ENCODE measurements around the gene FILIP1. TPM values are rescaled to one million over a fixed set of nuclear protein-coding genes. Genes with fewer than 3 reads are reported as not detected.
A peak's percentile ranks its signal among the peaks of the same experiment; 100 is the strongest.

The FILIP1 gene
- total and polyA plus RNA-seq, 4 donors, result 2.0 to 10.4 (median 5.4) TPM

DNA sequence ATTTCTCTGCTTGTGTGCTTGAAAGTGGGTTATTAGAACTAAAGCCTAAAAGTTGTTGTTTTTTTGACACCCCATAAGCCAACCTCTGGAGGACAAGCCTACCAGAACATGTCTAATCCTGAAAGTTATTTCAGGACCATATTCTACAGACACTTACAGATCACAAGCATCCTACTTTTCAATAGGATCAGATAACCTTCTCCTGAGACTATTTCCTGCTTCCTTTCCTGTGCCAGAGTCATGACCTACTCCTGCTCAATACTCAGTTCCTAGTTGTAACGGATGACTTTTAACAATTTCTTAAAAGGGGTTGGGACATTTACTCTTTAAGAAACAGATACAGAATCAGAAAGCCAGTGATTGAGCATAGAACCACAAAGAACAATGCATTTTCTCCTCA is 5.3 kb upstream of the FILIP1 start:
- WGBS (ENCODE audit: insufficient coverage), result no CpG with 5 or more reads among the region's 1 CpG
- H3K27ac ChIP-seq (ENCODE audit: low read depth, low read length), result no peak overlapping the region
- no peak for DNase-seq (ENCODE audit: low read depth in 4 of 6, low spot score in 6 of 6)
- no peaks in the 10 kb centered on the region for H3K4me1 ChIP-seq (ENCODE audit: control insufficient read depth, insufficient read depth, low read length)
- no peak overlapping the region for H3K4me3 ChIP-seq (ENCODE audit: low read depth, low read length)
- H3K27me3 ChIP-seq (ENCODE audit: control insufficient read depth, insufficient read depth, low read length), result no peaks in the 10 kb centered on the region
- H3K36me3 ChIP-seq (ENCODE audit: control insufficient read depth, insufficient read depth, low read length), result no peaks in the 10 kb centered on the region
- H3K9me3 ChIP-seq (ENCODE audit: control insufficient read depth, insufficient read depth, low read length), result no peaks in the 10 kb centered on the region

DNA sequence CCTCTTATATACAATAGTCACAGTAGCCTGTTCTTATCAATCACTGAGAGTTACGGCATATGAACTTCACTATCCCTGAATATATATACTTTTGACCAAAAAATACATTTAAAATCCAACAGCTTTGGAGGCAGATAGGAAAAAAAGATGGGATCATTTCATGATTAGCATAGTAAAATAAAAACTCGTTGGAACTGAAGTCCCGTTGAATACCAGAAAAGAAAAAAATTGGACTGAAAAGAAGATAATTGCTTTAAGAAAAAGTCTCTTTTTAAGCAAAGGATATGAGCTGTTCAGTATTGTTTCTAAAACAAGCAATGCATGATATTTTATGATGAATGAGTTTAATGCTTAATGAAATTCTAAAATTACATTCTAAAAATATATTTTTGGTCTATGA is 4.4 kb upstream of the FILIP1 start:
- Histone ChIP-seq H3K4me1 (ENCODE audit: control insufficient read depth, insufficient read depth, low read length) (no peaks in the 10 kb centered on the region), H3K27ac (ENCODE audit: low read depth, low read length) (no peak overlapping the region), H3K9me3 (ENCODE audit: control insufficient read depth, insufficient read depth, low read length) (no peaks in the 10 kb centered on the region), H3K4me3 (ENCODE audit: low read depth, low read length) (no peak overlapping the region), H3K27me3 (ENCODE audit: control insufficient read depth, insufficient read depth, low read length) (no peaks in the 10 kb centered on the region), H3K36me3 (ENCODE audit: control insufficient read depth, insufficient read depth, low read length) (no peaks in the 10 kb centered on the region)
- 100% methylated on average over 2 of the region's 3 CpGs for WGBS (ENCODE audit: insufficient coverage)
- DNase-seq (ENCODE audit: low read depth in 4 of 6, low spot score in 6 of 6), result no peak

DNA sequence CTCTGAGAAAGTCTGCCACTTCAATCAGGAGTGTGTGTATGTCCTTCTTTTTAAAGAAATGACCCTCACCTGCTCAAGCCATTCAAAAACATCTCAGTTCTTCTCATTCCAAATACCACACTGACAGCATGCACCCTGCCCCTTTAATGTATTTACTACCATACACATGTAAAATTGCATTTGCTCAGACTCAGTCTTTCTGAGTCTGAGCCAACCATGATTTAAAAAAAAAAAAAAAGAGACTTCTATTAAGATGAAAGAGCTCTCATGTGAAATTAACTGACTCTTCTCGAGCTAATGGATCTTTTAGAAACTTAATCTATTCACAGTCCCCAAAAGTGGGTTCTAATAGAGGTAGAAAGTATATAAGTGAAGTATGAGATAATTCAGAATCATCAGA is 1.4 kb upstream of the FILIP1 start:
- Histone ChIP-seq H3K27ac (ENCODE audit: low read depth, low read length) (no peak overlapping the region), H3K27me3 (ENCODE audit: control insufficient read depth, insufficient read depth, low read length) (no peaks in the 10 kb centered on the region), H3K36me3 (ENCODE audit: control insufficient read depth, insufficient read depth, low read length) (no peaks in the 10 kb centered on the region), H3K4me1 (ENCODE audit: control insufficient read depth, insufficient read depth, low read length) (no peaks in the 10 kb centered on the region), H3K9me3 (ENCODE audit: control insufficient read depth, insufficient read depth, low read length) (no peaks in the 10 kb centered on the region), H3K4me3 (ENCODE audit: low read depth, low read length) (no peak overlapping the region)
- no CpG with 5 or more reads among the region's 1 CpG for WGBS (ENCODE audit: insufficient coverage)
- no peak for DNase-seq (ENCODE audit: low read depth in 4 of 6, low spot score in 6 of 6)

DNA sequence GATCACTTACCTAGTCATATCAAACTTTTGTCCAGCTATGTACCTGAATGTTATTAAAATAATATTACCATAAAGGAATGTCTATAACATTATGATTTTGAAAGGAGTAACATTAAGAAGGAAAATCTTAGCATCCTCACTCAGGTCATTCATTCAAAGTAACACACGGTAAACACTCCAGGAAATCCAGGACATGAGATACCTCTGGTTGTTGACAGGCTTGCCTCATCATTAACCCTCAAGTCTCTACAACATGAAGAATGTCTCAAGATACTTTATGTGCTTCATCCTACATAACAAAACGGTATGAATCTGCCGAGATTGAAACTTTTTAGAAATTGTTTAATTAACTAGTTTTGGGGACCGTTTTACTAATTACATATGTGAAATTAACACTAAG is 690 bp upstream of the FILIP1 start:
- DNase-seq (ENCODE audit: low read depth in 4 of 6, low spot score in 6 of 6), result no peak
- no peaks in the 10 kb centered on the region for H3K4me1 ChIP-seq (ENCODE audit: control insufficient read depth, insufficient read depth, low read length)
- no CpG with 5 or more reads among the region's 4 CpGs for WGBS (ENCODE audit: insufficient coverage)
- no peaks in the 10 kb centered on the region for H3K36me3 ChIP-seq (ENCODE audit: control insufficient read depth, insufficient read depth, low read length)
- no peaks in the 10 kb centered on the region for H3K9me3 ChIP-seq (ENCODE audit: control insufficient read depth, insufficient read depth, low read length)
- no peaks in the 10 kb centered on the region for H3K27me3 ChIP-seq (ENCODE audit: control insufficient read depth, insufficient read depth, low read length)
- H3K27ac ChIP-seq (ENCODE audit: low read depth, low read length), result peak overlapping the region; percentile 80
- H3K4me3 ChIP-seq (ENCODE audit: low read depth, low read length), result peak overlapping the region; percentile 16

DNA sequence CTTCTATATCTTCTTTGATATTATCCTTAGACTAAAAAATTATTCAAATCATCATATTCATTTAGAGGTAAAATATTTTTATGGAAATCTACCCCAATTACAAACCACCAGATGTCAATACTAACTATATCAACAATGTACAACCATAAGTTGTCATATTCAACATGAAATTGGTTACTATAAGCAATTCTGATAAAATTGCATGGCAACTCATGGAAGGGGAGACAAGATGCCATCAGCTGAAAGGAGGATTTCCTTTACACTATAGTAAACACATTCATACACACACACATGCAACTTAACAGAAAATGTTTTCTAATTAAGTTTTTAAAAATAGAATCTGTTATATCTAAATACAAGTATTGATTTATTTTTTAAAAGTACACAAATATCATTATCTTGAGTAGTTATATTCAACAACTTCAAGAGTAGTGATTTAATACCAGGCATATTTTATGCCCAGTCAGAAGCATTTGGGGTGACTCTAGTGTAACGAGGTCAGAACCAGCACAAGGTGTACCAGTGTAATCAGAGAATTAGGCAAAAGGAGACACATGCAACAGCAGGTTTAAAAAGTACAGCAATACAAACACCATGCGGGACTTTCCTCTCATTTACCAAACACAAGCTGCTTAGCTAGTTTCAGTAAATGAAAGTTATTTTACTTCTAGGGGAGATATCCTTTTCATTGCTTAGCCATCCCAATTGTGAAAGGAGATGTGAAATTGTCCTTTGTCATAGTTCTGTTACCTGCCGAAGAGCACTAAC is 1.0 kb downstream of the FILIP1 start:
- H3K9me3 ChIP-seq (ENCODE audit: control insufficient read depth, insufficient read depth, low read length), result no peaks in the 10 kb centered on the region
- H3K27ac ChIP-seq (ENCODE audit: low read depth, low read length), result peak overlapping the region; percentile 80
- H3K4me3 ChIP-seq (ENCODE audit: low read depth, low read length), result peak overlapping the region; percentile 16
- H3K36me3 ChIP-seq (ENCODE audit: control insufficient read depth, insufficient read depth, low read length), result no peaks in the 10 kb centered on the region
- H3K27me3 ChIP-seq (ENCODE audit: control insufficient read depth, insufficient read depth, low read length), result no peaks in the 10 kb centered on the region
- no peak for DNase-seq (ENCODE audit: low read depth in 4 of 6, low spot score in 6 of 6)
- H3K4me1 ChIP-seq (ENCODE audit: control insufficient read depth, insufficient read depth, low read length), result no peaks in the 10 kb centered on the region
- WGBS (ENCODE audit: insufficient coverage), result no CpG with 5 or more reads among the region's 3 CpGs

DNA sequence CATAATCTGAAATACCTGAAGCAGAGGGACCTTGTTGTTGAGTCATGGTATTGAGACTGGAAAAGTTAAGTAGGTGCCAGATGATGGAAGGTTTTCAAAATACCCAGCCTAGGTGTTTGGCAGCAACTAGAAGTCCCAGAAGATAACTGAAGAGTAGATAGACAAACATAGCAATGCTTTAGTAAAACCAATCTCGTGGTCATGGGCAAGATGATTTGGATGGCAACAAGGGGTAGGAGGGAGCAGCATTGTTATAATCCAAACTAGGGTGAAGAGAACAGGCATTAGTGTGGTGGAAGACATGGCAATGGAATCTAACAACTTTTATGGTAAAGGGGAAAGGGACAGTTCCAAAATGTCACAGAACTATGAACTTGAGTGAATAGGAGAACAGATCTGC is 2.3 kb downstream of the FILIP1 start:
- Histone ChIP-seq H3K36me3 (ENCODE audit: control insufficient read depth, insufficient read depth, low read length) (no peaks in the 10 kb centered on the region), H3K4me3 (ENCODE audit: low read depth, low read length) (no peak overlapping the region), H3K4me1 (ENCODE audit: control insufficient read depth, insufficient read depth, low read length) (no peaks in the 10 kb centered on the region), H3K27ac (ENCODE audit: low read depth, low read length) (no peak overlapping the region), H3K9me3 (ENCODE audit: control insufficient read depth, insufficient read depth, low read length) (no peaks in the 10 kb centered on the region), H3K27me3 (ENCODE audit: control insufficient read depth, insufficient read depth, low read length) (no peaks in the 10 kb centered on the region)
- WGBS (ENCODE audit: insufficient coverage), result 100% methylated on average over 1 of the region's 1 CpG
- DNase-seq (ENCODE audit: low read depth in 4 of 6, low spot score in 6 of 6), result no peak

DNA sequence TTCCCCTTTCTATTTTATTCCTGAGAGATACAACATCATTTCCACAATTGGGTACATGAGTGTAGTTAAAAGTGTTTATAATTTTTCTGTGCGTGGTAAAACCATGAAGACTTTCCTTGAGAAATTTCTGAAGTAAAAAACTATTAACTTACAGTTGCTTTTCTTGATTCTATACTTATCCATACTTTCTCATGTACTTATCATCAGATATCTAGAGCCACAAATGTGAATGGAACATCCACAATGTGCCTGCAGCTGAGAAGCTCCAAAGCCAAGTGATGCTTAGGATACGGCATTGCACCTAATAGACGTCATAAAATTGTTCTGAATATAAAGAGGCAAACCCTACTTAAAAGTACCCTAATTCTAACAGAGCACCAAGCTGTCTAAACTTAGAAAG is 2.9 kb downstream of the FILIP1 start:
- Histone ChIP-seq H3K4me3 (ENCODE audit: low read depth, low read length) (no peak overlapping the region), H3K4me1 (ENCODE audit: control insufficient read depth, insufficient read depth, low read length) (no peaks in the 10 kb centered on the region), H3K27ac (ENCODE audit: low read depth, low read length) (no peak overlapping the region), H3K36me3 (ENCODE audit: control insufficient read depth, insufficient read depth, low read length) (no peaks in the 10 kb centered on the region), H3K9me3 (ENCODE audit: control insufficient read depth, insufficient read depth, low read length) (no peaks in the 10 kb centered on the region), H3K27me3 (ENCODE audit: control insufficient read depth, insufficient read depth, low read length) (no peaks in the 10 kb centered on the region)
- no CpG with 5 or more reads among the region's 3 CpGs for WGBS (ENCODE audit: insufficient coverage)
- no peak for DNase-seq (ENCODE audit: low read depth in 4 of 6, low spot score in 6 of 6)

DNA sequence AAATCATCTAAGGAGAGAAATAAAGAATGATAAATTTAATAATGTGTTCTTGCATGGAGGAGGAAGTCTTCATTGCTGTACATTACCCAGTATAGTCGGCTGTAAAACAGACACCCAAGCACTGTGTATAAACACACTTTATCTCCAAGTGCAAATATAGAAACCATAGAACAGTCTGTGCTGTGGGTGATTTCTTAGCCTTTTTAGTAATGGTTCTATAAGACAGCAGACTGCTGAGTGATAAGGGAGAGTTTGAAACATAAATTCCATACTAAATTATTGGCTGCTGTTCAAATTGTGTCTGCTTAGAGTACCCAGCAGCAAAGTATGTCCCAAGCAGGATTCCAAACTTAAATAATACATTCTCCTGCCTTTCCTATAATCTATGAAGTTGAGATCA is 4.6 kb downstream of the FILIP1 start:
- H3K4me3 ChIP-seq (ENCODE audit: low read depth, low read length), result no peak overlapping the region
- WGBS (ENCODE audit: insufficient coverage), result no CpG with 5 or more reads among the region's 1 CpG
- H3K9me3 ChIP-seq (ENCODE audit: control insufficient read depth, insufficient read depth, low read length), result no peaks in the 10 kb centered on the region
- no peaks in the 10 kb centered on the region for H3K4me1 ChIP-seq (ENCODE audit: control insufficient read depth, insufficient read depth, low read length)
- DNase-seq (ENCODE audit: low read depth in 4 of 6, low spot score in 6 of 6), result no peak
- H3K27me3 ChIP-seq (ENCODE audit: control insufficient read depth, insufficient read depth, low read length), result no peaks in the 10 kb centered on the region
- no peak overlapping the region for H3K27ac ChIP-seq (ENCODE audit: low read depth, low read length)
- no peaks in the 10 kb centered on the region for H3K36me3 ChIP-seq (ENCODE audit: control insufficient read depth, insufficient read depth, low read length)

DNA sequence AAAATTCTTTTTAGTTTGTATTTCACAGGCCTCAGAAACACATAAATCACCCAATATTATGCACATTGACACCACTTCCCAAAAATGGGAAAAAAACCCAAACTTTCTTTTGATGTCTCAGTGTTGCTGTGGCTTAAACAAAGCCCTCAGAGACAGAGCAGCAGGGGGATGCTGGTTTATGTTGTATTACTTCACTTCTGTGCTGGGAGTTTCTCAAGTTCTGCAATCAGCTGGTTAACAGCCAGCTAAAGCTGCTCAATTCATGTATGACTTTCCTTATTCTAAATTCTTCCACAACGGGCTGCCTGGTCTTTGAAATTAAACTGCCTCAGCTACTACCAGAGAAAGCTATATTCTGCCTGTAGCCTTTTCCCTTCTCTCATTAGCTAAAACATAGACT is 5.6 kb downstream of the FILIP1 start:
- Histone ChIP-seq H3K9me3 (ENCODE audit: control insufficient read depth, insufficient read depth, low read length) (no peaks in the 10 kb centered on the region), H3K27ac (ENCODE audit: low read depth, low read length) (no peak overlapping the region), H3K27me3 (ENCODE audit: control insufficient read depth, insufficient read depth, low read length) (no peaks in the 10 kb centered on the region), H3K36me3 (ENCODE audit: control insufficient read depth, insufficient read depth, low read length) (no peaks in the 10 kb centered on the region), H3K4me1 (ENCODE audit: control insufficient read depth, insufficient read depth, low read length) (no peaks in the 10 kb centered on the region), H3K4me3 (ENCODE audit: low read depth, low read length) (no peak overlapping the region)
- DNase-seq (ENCODE audit: low read depth in 4 of 6, low spot score in 6 of 6), result peak in 1 of 6 donors; percentile 29
- 14% methylated on average over 1 of the region's 1 CpG for WGBS (ENCODE audit: insufficient coverage)

DNA sequence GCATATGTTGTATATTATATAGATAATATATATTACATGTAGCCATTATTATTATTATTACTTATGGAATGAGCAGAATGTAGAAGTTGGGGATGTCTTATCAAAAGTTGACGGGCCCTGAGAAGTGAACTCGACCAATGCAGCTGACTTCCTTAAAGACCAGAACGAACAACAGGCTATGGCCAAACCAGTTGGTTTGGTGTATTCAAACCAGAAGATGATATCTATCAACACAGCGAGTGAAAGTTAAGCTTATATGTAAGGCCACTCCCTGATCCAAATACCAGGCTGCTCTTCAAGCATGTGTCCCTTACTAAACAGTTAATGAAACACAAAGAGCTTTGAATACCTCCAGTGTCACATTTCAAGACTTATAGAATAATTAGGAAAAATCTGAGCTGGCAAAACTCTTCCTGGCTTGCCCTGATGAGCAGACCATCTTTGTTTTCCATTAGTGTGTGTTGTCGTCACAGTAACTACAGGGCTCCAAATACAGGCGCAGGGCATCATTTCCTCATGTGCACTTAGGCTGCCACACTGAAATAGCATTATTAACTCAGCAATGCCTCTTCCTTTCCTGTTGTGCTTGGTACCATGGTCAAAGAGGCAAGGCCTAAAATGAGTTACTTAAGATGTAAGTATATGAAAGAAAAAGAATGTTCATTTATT is 6.6 kb downstream of the FILIP1 start:
- H3K4me3 ChIP-seq (ENCODE audit: low read depth, low read length), result no peak overlapping the region
- no peaks in the 10 kb centered on the region for H3K9me3 ChIP-seq (ENCODE audit: control insufficient read depth, insufficient read depth, low read length)
- H3K4me1 ChIP-seq (ENCODE audit: control insufficient read depth, insufficient read depth, low read length), result no peaks in the 10 kb centered on the region
- no peak for DNase-seq (ENCODE audit: low read depth in 4 of 6, low spot score in 6 of 6)
- no peaks in the 10 kb centered on the region for H3K27me3 ChIP-seq (ENCODE audit: control insufficient read depth, insufficient read depth, low read length)
- H3K36me3 ChIP-seq (ENCODE audit: control insufficient read depth, insufficient read depth, low read length), result no peaks in the 10 kb centered on the region
- no peak overlapping the region for H3K27ac ChIP-seq (ENCODE audit: low read depth, low read length)
- 93% methylated on average over 2 of the region's 6 CpGs for WGBS (ENCODE audit: insufficient coverage)

All from spinal cord (tissue), 10 donors.